Endometrium (tissue), 2 donors: ENCODE measurements around the gene C10orf88.
"Not testable (repeated sequence)": the region's sequence is repeated elsewhere in the genome, so short reads cannot be mapped to it uniquely, and the experiment has no call there.

Experiments used
- FAIRE-seq: peaks from 2 replicates; lab custom pipeline; 2012; peaks lifted over from hg19 to GRCh38; lab: Jason Lieb, UNC
- donor health status: control.
- donor health status: control.

The C10orf88 gene

DNA sequence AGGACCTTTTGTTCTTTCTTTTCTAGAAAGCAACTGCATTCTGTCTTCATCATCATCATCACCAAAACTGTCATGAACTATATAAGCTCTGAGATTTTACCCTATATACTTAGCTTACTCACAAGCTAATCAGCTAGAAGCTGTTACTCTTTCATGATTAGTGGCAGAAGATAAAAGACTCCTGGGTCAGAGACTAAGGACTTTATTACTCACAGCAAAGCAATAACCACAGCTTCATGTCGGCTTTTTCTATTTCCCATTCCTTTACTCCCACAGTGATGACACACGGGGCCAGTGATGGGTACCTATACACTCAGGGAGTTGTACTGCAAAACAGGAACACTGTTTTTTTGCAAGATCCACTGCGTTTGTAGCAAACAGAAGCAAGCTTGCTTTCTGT lies 8.4 kb upstream of the C10orf88 start:
- FAIRE-seq = no peak

GRCh38 chr10:122957474-122957873 lies 3.4 kb upstream of the C10orf88 start:
- no peak for FAIRE-seq

- FAIRE-seq = no peak
These were observed 1.9 kb upstream of the C10orf88 start for GRCh38 chr10:122955892-122956291.

DNA sequence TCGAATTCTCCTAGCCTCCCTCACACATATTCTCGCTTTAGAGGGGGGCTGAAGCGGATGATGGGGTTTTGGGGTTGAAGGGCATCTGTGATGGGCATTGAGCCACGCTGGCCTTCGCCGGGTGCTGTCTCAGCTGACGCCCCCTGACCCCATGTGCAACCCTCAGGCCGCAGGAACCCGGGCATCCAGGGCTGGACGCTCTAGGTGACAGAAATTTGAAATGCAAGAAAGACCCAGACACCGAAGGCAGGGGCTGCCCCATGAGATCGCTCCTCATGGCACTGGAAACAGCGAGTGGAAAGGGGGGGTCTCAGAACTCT lies 664 bp upstream of the C10orf88 start:
- no peak for FAIRE-seq

- FAIRE-seq = no peak
These were observed 4.7 kb downstream of the C10orf88 start for GRCh38 chr10:122949296-122949695.

DNA sequence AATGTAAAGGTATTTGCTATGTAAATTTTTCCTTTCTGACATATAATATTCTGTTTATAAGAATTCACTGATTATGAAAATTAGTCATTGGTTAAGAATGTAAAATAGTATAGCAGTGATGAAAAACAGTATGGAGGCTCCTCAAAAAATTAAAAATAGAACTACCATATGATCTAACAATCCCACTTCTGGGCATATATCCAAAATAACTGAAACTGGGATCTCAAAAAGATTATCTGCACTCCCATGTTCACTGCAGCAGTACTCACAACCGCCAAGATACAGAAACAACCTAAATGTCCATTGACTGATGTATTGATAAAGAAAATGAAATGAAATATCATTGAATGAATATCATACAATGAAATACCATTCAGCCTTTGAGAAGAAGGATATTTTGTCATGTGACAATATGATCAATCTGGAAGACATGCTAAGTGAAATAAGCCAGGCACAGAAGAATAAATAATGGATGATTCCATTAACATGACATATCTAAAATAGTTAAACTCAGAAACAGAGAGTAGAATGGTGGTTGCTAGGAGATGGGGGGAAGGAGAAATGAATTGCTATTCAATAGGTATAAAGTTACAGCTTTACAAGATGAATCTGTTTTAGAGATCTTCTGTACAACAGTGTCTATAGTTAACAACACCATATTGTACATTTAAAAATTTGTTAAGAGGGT lies 14.0 kb downstream of the C10orf88 start:
- no peak for FAIRE-seq

DNA sequence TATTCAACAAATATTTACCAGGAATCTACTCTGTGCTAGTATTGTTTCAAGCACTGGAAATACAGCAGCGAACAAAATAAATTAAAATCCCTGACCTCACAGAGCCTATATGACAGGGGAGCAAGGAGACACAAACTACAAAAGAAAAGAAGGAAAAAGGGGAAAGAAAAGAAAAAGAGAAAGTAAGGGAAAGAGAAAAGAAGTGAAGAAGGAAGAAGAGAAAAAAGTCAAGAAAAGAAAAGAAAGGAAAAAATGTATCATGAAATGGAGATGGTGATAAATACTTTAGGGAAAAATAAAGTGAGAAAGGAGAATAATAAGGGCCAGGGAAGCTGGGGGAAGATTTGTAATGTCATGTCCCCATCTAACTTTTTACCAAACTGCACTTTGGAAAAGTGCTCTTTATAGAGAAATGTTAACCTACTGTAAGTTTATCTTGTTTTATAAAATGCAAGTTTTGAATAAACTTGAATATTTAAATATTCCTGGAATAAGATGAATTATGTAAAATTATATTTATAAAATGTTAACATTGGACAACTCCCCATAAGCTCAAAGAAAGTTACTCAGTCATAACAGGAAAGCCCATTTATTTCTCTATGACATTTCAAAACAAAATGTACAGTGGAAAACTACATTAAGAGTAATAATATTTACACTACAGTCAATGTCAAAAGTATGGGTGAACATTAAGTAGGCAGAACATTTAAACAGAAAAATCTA lies 14.7 kb downstream of the C10orf88 start:
- FAIRE-seq = no peak

DNA sequence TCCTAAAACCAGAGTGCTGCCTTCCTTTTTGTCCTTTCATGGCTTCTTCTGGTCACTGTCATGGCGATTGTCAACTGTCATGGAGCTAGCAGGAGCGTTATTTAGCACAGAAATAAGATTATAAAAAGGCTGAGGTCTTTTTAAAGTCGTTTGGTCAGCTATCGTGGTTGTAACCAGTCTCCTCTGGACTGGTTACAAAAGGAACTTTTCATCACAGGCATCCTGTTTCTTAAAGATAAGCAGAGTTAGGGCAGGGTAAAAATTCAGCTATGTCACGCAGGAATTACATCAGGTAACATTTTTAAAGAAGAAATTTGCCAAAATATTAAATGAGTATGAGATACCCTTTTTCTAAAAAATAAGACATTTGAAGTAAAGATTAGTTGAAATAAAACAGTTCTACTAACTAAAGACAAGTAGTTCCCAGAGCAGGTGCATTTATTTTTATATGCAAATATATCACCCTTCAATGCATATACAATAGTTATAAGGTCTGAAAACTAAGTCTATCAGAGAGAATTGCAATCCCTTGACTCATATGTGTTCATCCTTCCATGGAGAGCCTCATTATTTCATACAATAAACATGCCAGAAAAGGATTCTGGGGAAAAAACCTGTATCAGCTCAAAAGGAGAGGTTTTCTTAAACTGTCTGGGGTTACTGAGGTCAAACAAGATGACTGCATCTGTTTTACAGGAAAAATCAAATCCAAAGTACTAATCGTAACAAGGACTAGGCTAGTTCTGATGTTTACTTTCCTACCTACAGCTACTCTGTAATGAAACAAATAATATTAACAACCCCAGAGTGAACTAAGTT lies 22.7 kb downstream of the C10orf88 start:
- FAIRE-seq = no peak

DNA sequence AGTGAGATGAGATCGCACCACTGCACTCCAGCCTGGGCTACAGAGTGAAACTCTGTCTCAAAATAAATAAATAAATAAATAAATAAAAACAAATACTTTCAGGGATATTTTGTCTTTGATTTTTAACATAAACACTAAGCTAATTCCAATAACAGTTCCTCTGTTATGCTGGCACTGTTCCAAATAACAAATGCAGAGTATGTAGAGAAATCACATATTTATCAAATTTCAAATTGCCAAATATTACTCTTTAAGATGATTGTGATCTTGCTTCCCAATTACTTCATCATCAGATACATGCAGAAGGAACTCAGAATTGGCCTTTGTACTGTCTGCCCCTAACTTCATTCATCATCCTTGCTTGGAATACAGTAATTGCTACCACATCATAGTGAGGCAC lies 23.9 kb downstream of the C10orf88 start:
- FAIRE-seq = no peak

DNA sequence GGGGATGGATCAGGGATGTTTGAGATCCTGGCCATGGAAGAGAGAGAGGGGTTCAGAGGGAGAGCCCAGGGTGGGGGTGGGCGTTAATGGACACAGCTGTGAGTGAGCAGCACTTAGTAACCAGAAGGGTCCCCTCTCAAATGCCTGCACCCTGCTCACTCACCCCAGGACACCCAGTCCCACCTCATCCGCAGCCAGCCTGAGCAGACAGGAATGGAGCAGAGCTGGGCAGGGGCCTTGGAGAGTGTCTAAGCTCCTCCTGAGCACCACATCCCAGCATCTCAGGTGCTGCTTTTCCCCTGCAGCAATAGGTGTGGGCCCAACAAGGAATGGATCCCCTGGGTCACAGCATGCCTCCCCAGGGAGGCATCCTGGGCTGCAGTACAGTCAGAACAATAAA lies 38.3 kb downstream of the C10orf88 start:
- FAIRE-seq = no peak

GRCh38 chr10:122911889-122912484 lies 42.0 kb downstream of the C10orf88 start:
- no peak for FAIRE-seq

GRCh38 chr10:122910310-122910709 lies 43.7 kb downstream of the C10orf88 start, which contains the start of gene FAM24A:
Gene FAM24A (plus strand): TSS chr10:122910610. CDS start chr10:122911635, 1,025 bp downstream.
- no peak for FAIRE-seq

- not testable (repeated sequence) for FAIRE-seq
These were observed 50.2 kb downstream of the C10orf88 start for GRCh38 chr10:122903861-122904260.

GRCh38 chr10:122894261-122894944 lies 59.6 kb downstream of the C10orf88 start:
- no peak for FAIRE-seq

DNA sequence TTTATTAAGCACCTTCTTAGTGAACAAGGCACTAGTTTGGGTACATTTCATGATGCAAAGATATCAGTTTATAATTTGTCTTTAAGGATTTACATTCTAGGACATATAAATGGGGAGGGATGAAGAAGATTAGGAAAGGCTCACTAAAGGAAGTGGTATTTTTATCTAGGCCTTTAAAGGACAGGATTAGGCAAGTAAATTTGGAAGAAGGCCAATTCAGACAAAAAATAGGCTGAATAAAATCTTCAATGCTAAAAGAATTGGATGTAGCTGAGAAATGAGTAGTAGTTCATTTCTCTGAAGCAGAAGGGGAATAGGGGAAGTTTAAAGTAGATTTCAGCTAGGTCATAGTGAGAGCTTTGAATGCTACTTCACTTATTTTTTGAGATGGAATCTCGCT lies 69.9 kb downstream of the C10orf88 start:
- FAIRE-seq = no peak

GRCh38 chr10:122882766-122883165 lies 71.3 kb downstream of the C10orf88 start:
- FAIRE-seq = no peak
